ENCODE results near the gene RAMAC.

RAMAC gene

GRCh38 chr15:82951472-82952157 lies 34.4 kb upstream of the RAMAC start:
- Histone ChIP-seq H3K4me2 (ENCODE audit: low read length) (peak overlapping the region; percentile 78), H4K12ac (ENCODE audit: low read depth, low read length) (no peak overlapping the region), H3K4me1 (ENCODE audit: control insufficient read depth in 1 of 2, insufficient read depth in 2 of 2, low read length in 2 of 2) (peaks cover 3% of the 10 kb centered on the region in 2 experiments), H4K8ac (ENCODE audit: low read depth, low read length) (no peak overlapping the region), H3K36me3 (ENCODE audit: control insufficient read depth in 1 of 2, insufficient read depth in 2 of 2, low read length in 2 of 2) (no peaks in the 10 kb centered on the region), H3K23ac (ENCODE audit: low read length) (no peak overlapping the region), H2BK12ac (ENCODE audit: low read length) (no peak overlapping the region), H3K9ac (ENCODE audit: low read length) (no peak overlapping the region), H3K27ac (ENCODE audit: low read depth, low read length) (no peak overlapping the region), H3K4ac (ENCODE audit: low read depth, low read length) (no peak overlapping the region), H3K79me2 (ENCODE audit: control insufficient read depth, insufficient read depth, low read length, poor library complexity) (no peaks in the 10 kb centered on the region), H2AFZ (ENCODE audit: insufficient read depth, low read length, poor library complexity) (no peak overlapping the region), H3K4me3 (ENCODE audit: low read depth, low read length) (peak overlapping the region; percentile 68), H4K91ac (ENCODE audit: low read depth, low read length) (no peak overlapping the region), H2AK5ac (ENCODE audit: low read length) (no peak overlapping the region), H2BK120ac (ENCODE audit: insufficient read depth, low read length, poor library complexity) (no peak overlapping the region), H3K27me3 (ENCODE audit: insufficient read depth, low read length) (peaks cover 27% of the 10 kb centered on the region), H3K9me3 (ENCODE audit: insufficient read depth, low read depth, low read length) (no peaks in the 10 kb centered on the region), H2BK5ac (ENCODE audit: low read depth, low read length, poor library complexity) (no peak overlapping the region), H3K18ac (ENCODE audit: low read length) (no peak overlapping the region), H3K79me1 (ENCODE audit: low read length) (no peaks in the 10 kb centered on the region), H3K14ac (ENCODE audit: low read length) (no peak overlapping the region)
- WGBS (ENCODE audit: extremely low coverage, insufficient coverage, insufficient read length): no CpG with 5 or more reads among the region's 13 CpGs
- no peak for DNase-seq

- Histone ChIP-seq H2BK120ac (ENCODE audit: insufficient read depth, low read length, poor library complexity) (no peak within 1 kb of the TSS), H4K91ac (ENCODE audit: low read depth, low read length) (no peak within 1 kb of the TSS), H3K36me3 (ENCODE audit: control insufficient read depth in 1 of 2, insufficient read depth in 2 of 2, low read length in 2 of 2) (no peaks in the 10 kb centered on the region), H2AFZ (ENCODE audit: insufficient read depth, low read length, poor library complexity) (no peak within 1 kb of the TSS), H4K12ac (ENCODE audit: low read depth, low read length) (no peak within 1 kb of the TSS), H3K4me2 (ENCODE audit: low read length) (peak within 1 kb of the TSS; percentile 78), H2BK5ac (ENCODE audit: low read depth, low read length, poor library complexity) (no peak within 1 kb of the TSS), H3K27ac (ENCODE audit: low read depth, low read length) (no peak within 1 kb of the TSS), H3K18ac (ENCODE audit: low read length) (no peak within 1 kb of the TSS), H3K4ac (ENCODE audit: low read depth, low read length) (no peak within 1 kb of the TSS), H3K23ac (ENCODE audit: low read length) (no peak within 1 kb of the TSS), H3K79me2 (ENCODE audit: control insufficient read depth, insufficient read depth, low read length, poor library complexity) (no peaks in the 10 kb centered on the region), H2BK12ac (ENCODE audit: low read length) (no peak within 1 kb of the TSS), H3K27me3 (ENCODE audit: insufficient read depth, low read length) (peaks cover 27% of the 10 kb centered on the region), H3K79me1 (ENCODE audit: low read length) (no peaks in the 10 kb centered on the region), H3K4me3 (ENCODE audit: low read depth, low read length) (peak within 1 kb of the TSS; percentile 68), H3K9ac (ENCODE audit: low read length) (peak within 1 kb of the TSS; percentile 59), H3K4me1 (ENCODE audit: control insufficient read depth in 1 of 2, insufficient read depth in 2 of 2, low read length in 2 of 2) (peaks cover 3% of the 10 kb centered on the region in 2 experiments), H3K14ac (ENCODE audit: low read length) (no peak within 1 kb of the TSS), H4K8ac (ENCODE audit: low read depth, low read length) (no peak within 1 kb of the TSS), H3K9me3 (ENCODE audit: insufficient read depth, low read depth, low read length) (no peaks in the 10 kb centered on the region), H2AK5ac (ENCODE audit: low read length) (no peak within 1 kb of the TSS)
- WGBS (ENCODE audit: extremely low coverage, insufficient coverage, insufficient read length): no CpG with 5 or more reads among the region's 119 CpGs
- no peak for DNase-seq
These were observed 33.6 kb upstream of the RAMAC start, which contains the start of gene HOMER2 for GRCh38 chr15:82952158-82953081. TSS of gene HOMER2 (minus strand) at chr15:82952720. CDS start at chr15:82952535, 185 bp downstream.

- no peak overlapping the region for H4K91ac ChIP-seq (ENCODE audit: low read depth, low read length)
- H3K23ac ChIP-seq (ENCODE audit: low read length): no peak overlapping the region
- no peak overlapping the region for H3K4me2 ChIP-seq (ENCODE audit: low read length)
- no peaks in the 10 kb centered on the region for H3K36me3 ChIP-seq (ENCODE audit: control insufficient read depth in 1 of 2, insufficient read depth in 2 of 2, low read length in 2 of 2)
- H3K9ac ChIP-seq (ENCODE audit: low read length): no peak overlapping the region
- no peak overlapping the region for H4K8ac ChIP-seq (ENCODE audit: low read depth, low read length)
- no CpG with 5 or more reads among the region's 1 CpG for WGBS (ENCODE audit: extremely low coverage, insufficient coverage, insufficient read length)
- no peaks in the 10 kb centered on the region for H3K79me2 ChIP-seq (ENCODE audit: control insufficient read depth, insufficient read depth, low read length, poor library complexity)
- H3K4me3 ChIP-seq (ENCODE audit: low read depth, low read length): no peak overlapping the region
- H2AK5ac ChIP-seq (ENCODE audit: low read length): no peak overlapping the region
- no peak overlapping the region for H2BK120ac ChIP-seq (ENCODE audit: insufficient read depth, low read length, poor library complexity)
- no peak overlapping the region for H3K18ac ChIP-seq (ENCODE audit: low read length)
- no peaks in the 10 kb centered on the region for H3K9me3 ChIP-seq (ENCODE audit: insufficient read depth, low read depth, low read length)
- no peak overlapping the region for H2BK12ac ChIP-seq (ENCODE audit: low read length)
- H3K79me1 ChIP-seq (ENCODE audit: low read length): no peaks in the 10 kb centered on the region
- no peak for DNase-seq
- no peak overlapping the region for H2AFZ ChIP-seq (ENCODE audit: insufficient read depth, low read length, poor library complexity)
- no peak overlapping the region for H4K12ac ChIP-seq (ENCODE audit: low read depth, low read length)
- H3K4ac ChIP-seq (ENCODE audit: low read depth, low read length): no peak overlapping the region
- H3K4me1 ChIP-seq (ENCODE audit: control insufficient read depth in 1 of 2, insufficient read depth in 2 of 2, low read length in 2 of 2): no peaks in the 10 kb centered on the region
- H3K27ac ChIP-seq (ENCODE audit: low read depth, low read length): no peak overlapping the region
- no peaks in the 10 kb centered on the region for H3K27me3 ChIP-seq (ENCODE audit: insufficient read depth, low read length)
- no peak overlapping the region for H2BK5ac ChIP-seq (ENCODE audit: low read depth, low read length, poor library complexity)
- H3K14ac ChIP-seq (ENCODE audit: low read length): no peak overlapping the region
These were observed 27.4 kb upstream of the RAMAC start for GRCh38 chr15:82958638-82959037.

GRCh38 chr15:82959423-82959822 lies 26.6 kb upstream of the RAMAC start:
- no peak for DNase-seq
- no peak overlapping the region for H2AFZ ChIP-seq (ENCODE audit: insufficient read depth, low read length, poor library complexity)
- no peak overlapping the region for H3K4me3 ChIP-seq (ENCODE audit: low read depth, low read length)
- no peaks in the 10 kb centered on the region for H3K79me1 ChIP-seq (ENCODE audit: low read length)
- H3K23ac ChIP-seq (ENCODE audit: low read length): no peak overlapping the region
- no peaks in the 10 kb centered on the region for H3K27me3 ChIP-seq (ENCODE audit: insufficient read depth, low read length)
- H4K8ac ChIP-seq (ENCODE audit: low read depth, low read length): no peak overlapping the region
- H3K36me3 ChIP-seq (ENCODE audit: control insufficient read depth in 1 of 2, insufficient read depth in 2 of 2, low read length in 2 of 2): no peaks in the 10 kb centered on the region
- no peak overlapping the region for H3K4ac ChIP-seq (ENCODE audit: low read depth, low read length)
- no peaks in the 10 kb centered on the region for H3K4me1 ChIP-seq (ENCODE audit: control insufficient read depth in 1 of 2, insufficient read depth in 2 of 2, low read length in 2 of 2)
- no peak overlapping the region for H2BK12ac ChIP-seq (ENCODE audit: low read length)
- H3K9ac ChIP-seq (ENCODE audit: low read length): no peak overlapping the region
- no peak overlapping the region for H3K14ac ChIP-seq (ENCODE audit: low read length)
- no peak overlapping the region for H4K91ac ChIP-seq (ENCODE audit: low read depth, low read length)
- H3K79me2 ChIP-seq (ENCODE audit: control insufficient read depth, insufficient read depth, low read length, poor library complexity): no peaks in the 10 kb centered on the region
- no CpG with 5 or more reads among the region's 5 CpGs for WGBS (ENCODE audit: extremely low coverage, insufficient coverage, insufficient read length)
- no peak overlapping the region for H4K12ac ChIP-seq (ENCODE audit: low read depth, low read length)
- no peaks in the 10 kb centered on the region for H3K9me3 ChIP-seq (ENCODE audit: insufficient read depth, low read depth, low read length)
- H2BK120ac ChIP-seq (ENCODE audit: insufficient read depth, low read length, poor library complexity): no peak overlapping the region
- no peak overlapping the region for H2AK5ac ChIP-seq (ENCODE audit: low read length)
- no peak overlapping the region for H3K4me2 ChIP-seq (ENCODE audit: low read length)
- H3K27ac ChIP-seq (ENCODE audit: low read depth, low read length): no peak overlapping the region
- no peak overlapping the region for H3K18ac ChIP-seq (ENCODE audit: low read length)
- H2BK5ac ChIP-seq (ENCODE audit: low read depth, low read length, poor library complexity): no peak overlapping the region
